GM18520 (cell line): ENCODE measurements around the gene ARHGEF19.

Experiments used
- ATAC-seq: cut with Tn5 transposase; IDR thresholded peaks from one replicate; pipeline ENCODE4 v1.9.1; 2021; ENCODE audit not compliant: unreplicated experiment

ARHGEF19 gene

GRCh38 chr1:16151196-16151994, 61.1 kb downstream of the ARHGEF19 start:
- ATAC-seq, result no peak

- no peak for ATAC-seq
Observed at GRCh38 chr1:16150508-16150907, 61.9 kb downstream of the ARHGEF19 start.

- ATAC-seq, result no peak
Observed at GRCh38 chr1:16149702-16150488, 62.6 kb downstream of the ARHGEF19 start.

DNA sequence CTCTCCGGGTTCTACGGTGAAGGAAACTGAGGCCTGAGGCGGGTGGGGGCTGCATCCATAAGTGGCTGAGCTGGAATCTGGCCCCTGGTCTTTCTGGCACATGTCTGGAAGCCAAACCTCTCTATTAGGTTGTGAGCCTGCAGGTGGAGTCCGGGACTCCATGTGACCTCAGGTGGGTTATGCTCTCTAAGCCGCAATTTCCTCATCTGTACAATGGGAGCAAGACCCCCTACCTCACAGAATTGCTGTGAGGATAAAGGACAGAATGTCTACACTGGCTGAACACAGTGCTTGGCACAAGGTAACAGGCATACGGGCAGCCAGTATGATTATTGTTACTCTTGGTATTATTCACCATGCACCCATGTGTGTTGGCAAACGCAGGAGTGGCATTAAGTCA, 63.3 kb downstream of the ARHGEF19 start:
- ATAC-seq, result no peak

- no peak for ATAC-seq
Observed at GRCh38 chr1:16148329-16149092, 63.9 kb downstream of the ARHGEF19 start.
